ENCODE data around the gene LYL1. TPM values are rescaled to one million over a fixed set of nuclear protein-coding genes. Genes with fewer than 3 reads are reported as not detected.

The LYL1 gene
- total and polyA plus RNA-seq, 9 of the 15 experiments (the other 6 are each of a cell fraction or from before 2014, with no cell fraction given) = 1.3 to 266 (median 34.0) TPM

DNA sequence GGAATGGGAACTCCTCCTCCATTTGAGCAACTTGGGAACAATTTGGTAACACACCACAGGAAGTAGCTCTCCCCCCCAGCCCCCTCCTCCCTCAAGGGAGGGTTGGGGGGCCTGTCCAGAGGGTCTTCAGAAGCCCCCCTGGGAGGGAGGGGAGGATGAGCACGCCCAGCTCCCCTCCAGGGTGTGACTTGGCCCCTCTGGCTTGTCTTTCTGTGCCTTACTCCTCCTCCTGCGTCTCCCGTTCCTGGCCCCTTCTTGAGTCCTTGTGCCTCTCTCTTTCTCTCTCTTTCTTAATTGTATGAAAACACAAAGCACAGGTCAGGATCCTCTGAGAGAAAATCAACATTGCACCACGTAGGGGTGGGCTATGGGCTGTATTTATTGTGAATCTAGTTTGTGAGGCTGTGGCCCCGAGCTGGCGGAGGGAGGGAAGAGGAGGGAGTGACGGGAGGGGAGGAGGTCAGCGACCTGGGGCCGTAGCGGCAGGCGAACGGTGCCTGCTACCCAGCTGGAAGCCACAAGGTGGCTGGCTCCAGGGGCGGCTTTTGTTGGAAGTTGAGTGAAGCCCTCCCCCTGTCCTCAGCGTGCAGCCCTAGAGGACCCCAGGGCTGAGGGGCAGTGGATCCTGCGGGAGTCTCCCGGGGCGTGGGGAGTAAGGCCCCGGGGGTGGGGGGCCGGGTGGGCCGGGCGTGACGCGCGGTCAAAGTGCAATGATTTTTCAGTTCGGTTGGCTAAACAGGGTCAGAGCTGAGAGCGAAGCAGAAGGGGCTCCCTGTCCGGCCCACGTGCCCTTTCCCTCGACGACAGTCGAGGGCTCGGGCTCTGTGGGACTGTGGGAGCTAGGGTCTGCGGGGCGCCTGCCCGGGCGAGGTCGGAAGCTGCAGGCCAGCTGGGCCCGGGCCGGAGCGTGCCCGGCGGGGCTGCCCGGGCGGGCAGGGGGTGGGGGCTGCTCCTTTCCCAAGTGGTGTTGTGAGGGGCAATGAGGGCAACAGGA lies 6.4 kb downstream of the LYL1 start (continued):
- TF ChIP-seq, protein P1, sequence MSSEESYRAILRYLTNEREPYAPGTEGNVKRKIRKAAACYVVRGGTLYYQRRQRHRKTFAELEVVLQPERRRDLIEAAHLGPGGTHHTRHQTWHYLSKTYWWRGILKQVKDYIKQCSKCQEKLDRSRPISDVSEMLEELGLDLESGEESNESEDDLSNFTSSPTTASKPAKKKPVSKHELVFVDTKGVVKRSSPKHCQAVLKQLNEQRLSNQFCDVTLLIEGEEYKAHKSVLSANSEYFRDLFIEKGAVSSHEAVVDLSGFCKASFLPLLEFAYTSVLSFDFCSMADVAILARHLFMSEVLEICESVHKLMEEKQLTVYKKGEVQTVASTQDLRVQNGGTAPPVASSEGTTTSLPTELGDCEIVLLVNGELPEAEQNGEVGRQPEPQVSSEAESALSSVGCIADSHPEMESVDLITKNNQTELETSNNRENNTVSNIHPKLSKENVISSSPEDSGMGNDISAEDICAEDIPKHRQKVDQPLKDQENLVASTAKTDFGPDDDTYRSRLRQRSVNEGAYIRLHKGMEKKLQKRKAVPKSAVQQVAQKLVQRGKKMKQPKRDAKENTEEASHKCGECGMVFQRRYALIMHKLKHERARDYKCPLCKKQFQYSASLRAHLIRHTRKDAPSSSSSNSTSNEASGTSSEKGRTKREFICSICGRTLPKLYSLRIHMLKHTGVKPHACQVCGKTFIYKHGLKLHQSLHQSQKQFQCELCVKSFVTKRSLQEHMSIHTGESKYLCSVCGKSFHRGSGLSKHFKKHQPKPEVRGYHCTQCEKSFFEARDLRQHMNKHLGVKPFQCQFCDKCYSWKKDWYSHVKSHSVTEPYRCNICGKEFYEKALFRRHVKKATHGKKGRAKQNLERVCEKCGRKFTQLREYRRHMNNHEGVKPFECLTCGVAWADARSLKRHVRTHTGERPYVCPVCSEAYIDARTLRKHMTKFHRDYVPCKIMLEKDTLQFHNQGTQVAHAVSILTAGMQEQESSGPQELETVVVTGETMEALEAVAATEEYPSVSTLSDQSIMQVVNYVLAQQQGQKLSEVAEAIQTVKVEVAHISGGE (CRISPR knock-in tag; IDR thresholded peaks at IDR 0.05) = peak in 1 of 3 experiments; percentile 49; a peak in 1 of 6 replicates
- TF ChIP-seq, protein P2, sequence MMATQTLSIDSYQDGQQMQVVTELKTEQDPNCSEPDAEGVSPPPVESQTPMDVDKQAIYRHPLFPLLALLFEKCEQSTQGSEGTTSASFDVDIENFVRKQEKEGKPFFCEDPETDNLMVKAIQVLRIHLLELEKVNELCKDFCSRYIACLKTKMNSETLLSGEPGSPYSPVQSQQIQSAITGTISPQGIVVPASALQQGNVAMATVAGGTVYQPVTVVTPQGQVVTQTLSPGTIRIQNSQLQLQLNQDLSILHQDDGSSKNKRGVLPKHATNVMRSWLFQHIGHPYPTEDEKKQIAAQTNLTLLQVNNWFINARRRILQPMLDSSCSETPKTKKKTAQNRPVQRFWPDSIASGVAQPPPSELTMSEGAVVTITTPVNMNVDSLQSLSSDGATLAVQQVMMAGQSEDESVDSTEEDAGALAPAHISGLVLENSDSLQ (IDR thresholded peaks at IDR 0.05) = peak; percentile 59; the same call in 1 of the 2 replicates
- TF ChIP-seq, protein P3, sequence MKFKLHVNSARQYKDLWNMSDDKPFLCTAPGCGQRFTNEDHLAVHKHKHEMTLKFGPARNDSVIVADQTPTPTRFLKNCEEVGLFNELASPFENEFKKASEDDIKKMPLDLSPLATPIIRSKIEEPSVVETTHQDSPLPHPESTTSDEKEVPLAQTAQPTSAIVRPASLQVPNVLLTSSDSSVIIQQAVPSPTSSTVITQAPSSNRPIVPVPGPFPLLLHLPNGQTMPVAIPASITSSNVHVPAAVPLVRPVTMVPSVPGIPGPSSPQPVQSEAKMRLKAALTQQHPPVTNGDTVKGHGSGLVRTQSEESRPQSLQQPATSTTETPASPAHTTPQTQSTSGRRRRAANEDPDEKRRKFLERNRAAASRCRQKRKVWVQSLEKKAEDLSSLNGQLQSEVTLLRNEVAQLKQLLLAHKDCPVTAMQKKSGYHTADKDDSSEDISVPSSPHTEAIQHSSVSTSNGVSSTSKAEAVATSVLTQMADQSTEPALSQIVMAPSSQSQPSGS (CRISPR knock-in tag; IDR thresholded peaks at IDR 0.05) = no peak
- TF ChIP-seq RBFOX2 (IDR thresholded peaks at IDR 0.05; ENCODE audit: low read depth, low read length) = peak; percentile 56
- TF ChIP-seq, protein P4, sequence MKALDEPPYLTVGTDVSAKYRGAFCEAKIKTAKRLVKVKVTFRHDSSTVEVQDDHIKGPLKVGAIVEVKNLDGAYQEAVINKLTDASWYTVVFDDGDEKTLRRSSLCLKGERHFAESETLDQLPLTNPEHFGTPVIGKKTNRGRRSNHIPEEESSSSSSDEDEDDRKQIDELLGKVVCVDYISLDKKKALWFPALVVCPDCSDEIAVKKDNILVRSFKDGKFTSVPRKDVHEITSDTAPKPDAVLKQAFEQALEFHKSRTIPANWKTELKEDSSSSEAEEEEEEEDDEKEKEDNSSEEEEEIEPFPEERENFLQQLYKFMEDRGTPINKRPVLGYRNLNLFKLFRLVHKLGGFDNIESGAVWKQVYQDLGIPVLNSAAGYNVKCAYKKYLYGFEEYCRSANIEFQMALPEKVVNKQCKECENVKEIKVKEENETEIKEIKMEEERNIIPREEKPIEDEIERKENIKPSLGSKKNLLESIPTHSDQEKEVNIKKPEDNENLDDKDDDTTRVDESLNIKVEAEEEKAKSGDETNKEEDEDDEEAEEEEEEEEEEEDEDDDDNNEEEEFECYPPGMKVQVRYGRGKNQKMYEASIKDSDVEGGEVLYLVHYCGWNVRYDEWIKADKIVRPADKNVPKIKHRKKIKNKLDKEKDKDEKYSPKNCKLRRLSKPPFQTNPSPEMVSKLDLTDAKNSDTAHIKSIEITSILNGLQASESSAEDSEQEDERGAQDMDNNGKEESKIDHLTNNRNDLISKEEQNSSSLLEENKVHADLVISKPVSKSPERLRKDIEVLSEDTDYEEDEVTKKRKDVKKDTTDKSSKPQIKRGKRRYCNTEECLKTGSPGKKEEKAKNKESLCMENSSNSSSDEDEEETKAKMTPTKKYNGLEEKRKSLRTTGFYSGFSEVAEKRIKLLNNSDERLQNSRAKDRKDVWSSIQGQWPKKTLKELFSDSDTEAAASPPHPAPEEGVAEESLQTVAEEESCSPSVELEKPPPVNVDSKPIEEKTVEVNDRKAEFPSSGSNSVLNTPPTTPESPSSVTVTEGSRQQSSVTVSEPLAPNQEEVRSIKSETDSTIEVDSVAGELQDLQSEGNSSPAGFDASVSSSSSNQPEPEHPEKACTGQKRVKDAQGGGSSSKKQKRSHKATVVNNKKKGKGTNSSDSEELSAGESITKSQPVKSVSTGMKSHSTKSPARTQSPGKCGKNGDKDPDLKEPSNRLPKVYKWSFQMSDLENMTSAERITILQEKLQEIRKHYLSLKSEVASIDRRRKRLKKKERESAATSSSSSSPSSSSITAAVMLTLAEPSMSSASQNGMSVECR (CRISPR knock-in tag; IDR thresholded peaks at IDR 0.05) = 0 out of 2 replicates have a peak, but pooled peaks have one; percentile 47
- TF ChIP-seq ESRRB (CRISPR knock-in tag; IDR thresholded peaks at IDR 0.05; ENCODE audit: borderline replicate concordance) = no peak
- peak; percentile 82 for TF ChIP-seq HNRNPK (IDR thresholded peaks at IDR 0.05; ENCODE audit: low read depth, low read length, poor library complexity, severe bottlenecking)
- TF ChIP-seq, protein P5, sequence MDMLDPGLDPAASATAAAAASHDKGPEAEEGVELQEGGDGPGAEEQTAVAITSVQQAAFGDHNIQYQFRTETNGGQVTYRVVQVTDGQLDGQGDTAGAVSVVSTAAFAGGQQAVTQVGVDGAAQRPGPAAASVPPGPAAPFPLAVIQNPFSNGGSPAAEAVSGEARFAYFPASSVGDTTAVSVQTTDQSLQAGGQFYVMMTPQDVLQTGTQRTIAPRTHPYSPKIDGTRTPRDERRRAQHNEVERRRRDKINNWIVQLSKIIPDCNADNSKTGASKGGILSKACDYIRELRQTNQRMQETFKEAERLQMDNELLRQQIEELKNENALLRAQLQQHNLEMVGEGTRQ (CRISPR knock-in tag; IDR thresholded peaks at IDR 0.05) = peak; percentile 3; the same call in 1 of the 2 replicates
- TF ChIP-seq, protein P6, sequence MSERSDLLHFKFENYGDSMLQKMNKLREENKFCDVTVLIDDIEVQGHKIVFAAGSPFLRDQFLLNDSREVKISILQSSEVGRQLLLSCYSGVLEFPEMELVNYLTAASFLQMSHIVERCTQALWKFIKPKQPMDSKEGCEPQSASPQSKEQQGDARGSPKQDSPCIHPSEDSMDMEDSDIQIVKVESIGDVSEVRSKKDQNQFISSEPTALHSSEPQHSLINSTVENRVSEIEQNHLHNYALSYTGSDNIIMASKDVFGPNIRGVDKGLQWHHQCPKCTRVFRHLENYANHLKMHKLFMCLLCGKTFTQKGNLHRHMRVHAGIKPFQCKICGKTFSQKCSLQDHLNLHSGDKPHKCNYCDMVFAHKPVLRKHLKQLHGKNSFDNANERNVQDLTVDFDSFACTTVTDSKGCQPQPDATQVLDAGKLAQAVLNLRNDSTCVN (CRISPR knock-in tag; IDR thresholded peaks at IDR 0.05) = peak; percentile 80; the same call in 1 of the 2 replicates

Data from K562 (cell line).